OCI-LY7 (cell line): Measurements from ENCODE around the gene BMPER. TPM values are rescaled to one million over a fixed set of nuclear protein-coding genes. Genes with fewer than 3 reads are reported as not detected.

ENCODE experiments used
- BruUV-seq: library from RNA; stranded (reverse); fragments of 400-500 nt; replicated peaks from 2 replicates; lab custom pipeline; 2021; lab: Mats Ljungman, UMichigan
- CTCF ChIA-PET: fragments of 300-600 bp; sonication (Branson Sonifier 250); formaldehyde crosslinking; loops from one replicate; lab custom pipeline; 2022; ENCODE audit warnings: antibody characterized with exemption; ENCODE audit not compliant: unreplicated experiment; lab: Charles Lee
- POLR2A ChIA-PET: fragments of 300-600 bp; sonication (Branson Sonifier 250); formaldehyde crosslinking; loops from one replicate; lab custom pipeline; 2022; ENCODE audit warnings: antibody characterized with exemption; lab: Charles Lee
- DNase-seq: peaks from one replicate; pipeline ENCODE4 v3.0.0-alpha.2; 2015; ENCODE audit warnings: low spot score
- H2AFZ ChIP-seq: fragments of 200-600 bp; sonication (generic), shearing (Covaris generic); 2 replicates; pipeline ENCODE4 v1.6.1; 2014; ENCODE audit warnings: mild to moderate bottlenecking, antibody characterized with exemption, low read length, moderate library complexity
- H3K27ac ChIP-seq: fragments of 200-600 bp; sonication (generic); 2 replicates; pipeline ENCODE4 v1.5.1; 2014; ENCODE audit warnings: mixed run types, low read depth, mild to moderate bottlenecking, moderate library complexity, low read length, inconsistent platforms; ENCODE audit not compliant: poor library complexity, severe bottlenecking
- H3K36me3 ChIP-seq: fragments of 200-600 bp; sonication (generic); 2 replicates; pipeline ENCODE4 v1.6.1; 2014; ENCODE audit warnings: mild to moderate bottlenecking, antibody characterized with exemption, low read length, moderate library complexity, mixed read lengths; ENCODE audit not compliant: insufficient read depth
- H3K4me1 ChIP-seq: fragments of 200-600 bp; sonication (generic); 2 replicates; pipeline ENCODE4 v1.5.1; 2014; ENCODE audit warnings: mild to moderate bottlenecking, low read length; ENCODE audit not compliant: insufficient read depth, poor library complexity, severe bottlenecking
- H3K4me2 ChIP-seq: fragments of 200-600 bp; sonication (generic); 2 replicates; pipeline ENCODE4 v1.6.1; 2014; ENCODE audit warnings: mild to moderate bottlenecking, low read length
- H3K4me3 ChIP-seq: fragments of 200-600 bp; sonication (generic); 2 replicates; pipeline ENCODE4 v1.5.1; 2014; ENCODE audit warnings: mild to moderate bottlenecking, low read depth, low read length; ENCODE audit not compliant: poor library complexity, severe bottlenecking
- H3K79me2 ChIP-seq: fragments of 200-600 bp; sonication (generic); 2 replicates; pipeline ENCODE4 v1.6.1; 2016; ENCODE audit warnings: low read depth, mild to moderate bottlenecking, low read length, moderate library complexity, mixed read lengths; ENCODE audit not compliant: insufficient read depth
- H3K9me2 ChIP-seq: fragments of 200-600 bp; sonication (generic); 2 replicates; pipeline ENCODE4 v1.6.1; 2016; ENCODE audit warnings: mild to moderate bottlenecking, low read length, mixed read lengths; ENCODE audit not compliant: insufficient read depth
- H3K9me3 ChIP-seq: fragments of 200-600 bp; sonication (generic); 2 replicates; pipeline ENCODE4 v1.6.1; 2014; ENCODE audit warnings: mild to moderate bottlenecking, mixed run types, low read length, mixed read lengths
- H4K20me1 ChIP-seq: fragments of 200-600 bp; sonication (generic); 2 replicates; pipeline ENCODE4 v1.6.1; 2014; ENCODE audit warnings: mild to moderate bottlenecking, antibody characterized with exemption, low read length, moderate library complexity, mixed read lengths; ENCODE audit not compliant: insufficient read depth
- EZH2phosphoT487 ChIP-seq: fragments of 200-600 bp; sonication (generic); IDR thresholded peaks from 2 replicates; pipeline ENCODE4 v1.6.1; 2018; ENCODE audit warnings: low read depth, borderline replicate concordance, mild to moderate bottlenecking, mixed run types, antibody characterized with exemption, low read length, moderate library complexity, mixed read lengths
- intact Hi-C: fragments of 100-400 bp; cut with micrococcal nuclease; formaldehyde crosslinking; loops from one replicate; pipeline ENCODE4 v1.10.0; 2022; ENCODE audit not compliant: unreplicated experiment
- total RNA-seq, 2 experiments: library from RNA; depleted of rRNA in 1 of 2; stranded (reverse); fragments of >200 nt in 1 of 2; shearing (Covaris generic) in 1 of 2; gene quantifications; 2 replicates each; pipeline ENCODE4 v1.2.3, GENCODE V29; 2014 to 2022
- TF ChIP-seq, protein P1 (sequence below): fragments of 200-600 bp; sonication (generic); conservative IDR thresholded peaks from 2 replicates; pipeline ENCODE4 v1.5.1; 2014; ENCODE audit warnings: mild to moderate bottlenecking, antibody characterized with exemption, low read length, moderate library complexity, mixed read lengths

BMPER gene
- total RNA-seq, 2 experiments from 2014 or later = not detected

DNA sequence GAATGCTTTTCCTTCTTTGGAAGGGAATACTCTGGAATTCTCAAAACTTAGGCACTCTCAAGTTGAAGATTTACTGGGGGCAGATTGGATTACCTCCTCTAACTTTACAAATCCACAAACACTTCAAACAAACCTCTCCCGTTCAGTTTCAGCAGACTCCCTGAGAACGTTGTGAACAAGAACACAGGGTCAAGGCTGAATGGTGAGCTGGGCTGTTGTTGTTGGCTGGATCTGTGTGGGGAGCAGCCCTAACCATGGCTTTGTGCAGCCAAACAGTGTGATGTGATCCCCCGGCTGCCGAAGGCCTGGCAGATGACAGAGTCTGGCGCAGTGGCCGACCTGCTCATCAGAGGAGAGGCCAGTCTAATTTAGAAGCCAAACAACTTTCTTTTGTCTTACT is 93.1 kb downstream of the BMPER start:
- no peak overlapping the region for H3K4me2 ChIP-seq
- no peaks in the 10 kb centered on the region for H3K4me1 ChIP-seq
- no peak overlapping the region for H3K4me3 ChIP-seq
- no peaks in the 10 kb centered on the region for H4K20me1 ChIP-seq
- no peaks in the 10 kb centered on the region for H3K79me2 ChIP-seq
- TF ChIP-seq, protein P1, sequence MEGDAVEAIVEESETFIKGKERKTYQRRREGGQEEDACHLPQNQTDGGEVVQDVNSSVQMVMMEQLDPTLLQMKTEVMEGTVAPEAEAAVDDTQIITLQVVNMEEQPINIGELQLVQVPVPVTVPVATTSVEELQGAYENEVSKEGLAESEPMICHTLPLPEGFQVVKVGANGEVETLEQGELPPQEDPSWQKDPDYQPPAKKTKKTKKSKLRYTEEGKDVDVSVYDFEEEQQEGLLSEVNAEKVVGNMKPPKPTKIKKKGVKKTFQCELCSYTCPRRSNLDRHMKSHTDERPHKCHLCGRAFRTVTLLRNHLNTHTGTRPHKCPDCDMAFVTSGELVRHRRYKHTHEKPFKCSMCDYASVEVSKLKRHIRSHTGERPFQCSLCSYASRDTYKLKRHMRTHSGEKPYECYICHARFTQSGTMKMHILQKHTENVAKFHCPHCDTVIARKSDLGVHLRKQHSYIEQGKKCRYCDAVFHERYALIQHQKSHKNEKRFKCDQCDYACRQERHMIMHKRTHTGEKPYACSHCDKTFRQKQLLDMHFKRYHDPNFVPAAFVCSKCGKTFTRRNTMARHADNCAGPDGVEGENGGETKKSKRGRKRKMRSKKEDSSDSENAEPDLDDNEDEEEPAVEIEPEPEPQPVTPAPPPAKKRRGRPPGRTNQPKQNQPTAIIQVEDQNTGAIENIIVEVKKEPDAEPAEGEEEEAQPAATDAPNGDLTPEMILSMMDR = no peak
- TF ChIP-seq EZH2phosphoT487 = no peak
- ChIA-PET CTCF (no interaction called here), POLR2A (no interaction called here)
- no peaks in the 10 kb centered on the region for H3K9me2 ChIP-seq
- H2AFZ ChIP-seq = no peak overlapping the region
- H3K9me3 ChIP-seq = no peaks in the 10 kb centered on the region
- no TSS peak for BruUV-seq
- intact Hi-C loops = no loop called here
- no peak overlapping the region for H3K27ac ChIP-seq
- H3K36me3 ChIP-seq = no peaks in the 10 kb centered on the region
- no peak for DNase-seq

DNA sequence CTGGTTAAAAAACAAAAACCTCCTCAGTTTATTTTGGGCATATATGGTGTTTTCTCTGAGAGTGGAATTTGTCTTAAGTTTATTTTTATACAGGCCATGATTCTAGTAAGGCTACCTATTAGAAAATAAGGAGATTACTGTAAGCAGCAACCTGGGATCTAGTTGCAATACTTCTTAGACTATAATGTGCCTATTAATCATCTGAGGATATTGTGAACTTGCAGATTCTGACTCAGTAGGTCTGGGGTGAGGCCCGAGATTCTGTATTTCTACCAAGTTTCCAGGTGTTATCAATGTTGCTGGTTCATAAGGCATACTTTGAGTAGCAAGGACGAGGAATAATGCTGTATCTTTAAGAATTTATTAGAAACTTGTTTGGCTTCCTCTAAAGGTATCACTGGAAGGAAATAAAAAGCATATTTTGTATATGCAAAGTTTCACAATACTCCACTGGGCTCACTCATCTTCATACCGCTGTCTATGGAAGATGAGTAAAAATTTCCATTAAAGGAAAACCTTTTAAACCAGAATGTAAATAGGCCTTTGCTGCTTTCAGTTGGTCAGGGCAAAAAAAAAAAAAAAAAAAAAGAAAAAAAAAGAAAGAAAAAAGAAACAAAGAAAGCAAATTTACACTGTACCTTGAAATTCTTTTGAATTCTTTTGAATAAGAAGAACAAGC is 105.8 kb downstream of the BMPER start:
- no peaks in the 10 kb centered on the region for H3K79me2 ChIP-seq
- no peak overlapping the region for H3K4me3 ChIP-seq
- H3K9me2 ChIP-seq = no peaks in the 10 kb centered on the region
- no peak overlapping the region for H3K4me2 ChIP-seq
- ChIA-PET CTCF (no interaction called here), POLR2A (no interaction called here)
- H4K20me1 ChIP-seq = no peaks in the 10 kb centered on the region
- no peak overlapping the region for H3K27ac ChIP-seq
- DNase-seq = no peak
- no peaks in the 10 kb centered on the region for H3K9me3 ChIP-seq
- no peaks in the 10 kb centered on the region for H3K4me1 ChIP-seq
- H3K36me3 ChIP-seq = no peaks in the 10 kb centered on the region
- BruUV-seq = no TSS peak
- TF ChIP-seq EZH2phosphoT487 = no peak
- TF ChIP-seq, protein P1 = no peak
- intact Hi-C loops = no loop called here
- H2AFZ ChIP-seq = no peak overlapping the region

DNA sequence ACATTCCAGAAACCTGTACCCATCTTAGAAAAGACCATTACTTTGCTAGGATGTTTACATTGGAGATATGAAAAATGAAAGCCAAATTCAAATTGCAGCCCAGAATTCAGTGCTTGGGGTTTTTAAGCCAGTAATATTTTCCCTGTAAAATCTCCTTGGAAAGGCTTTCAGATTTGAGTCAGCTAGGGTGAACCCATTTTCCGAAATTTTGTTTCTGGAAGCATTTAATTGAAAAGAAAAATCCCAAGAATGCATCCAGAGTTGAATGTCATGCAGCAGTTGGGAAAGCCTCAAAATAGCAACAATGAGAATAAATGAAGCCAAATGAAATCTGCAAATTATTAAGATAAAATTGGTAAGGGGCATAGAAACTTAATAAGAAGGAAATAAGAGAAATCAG is 106.4 kb downstream of the BMPER start:
- no peak overlapping the region for H3K27ac ChIP-seq
- H4K20me1 ChIP-seq = no peaks in the 10 kb centered on the region
- no peak for TF ChIP-seq EZH2phosphoT487
- TF ChIP-seq, protein P1 = no peak
- H3K4me1 ChIP-seq = no peaks in the 10 kb centered on the region
- no peaks in the 10 kb centered on the region for H3K36me3 ChIP-seq
- no peak overlapping the region for H2AFZ ChIP-seq
- no peaks in the 10 kb centered on the region for H3K9me3 ChIP-seq
- no peak overlapping the region for H3K4me3 ChIP-seq
- BruUV-seq = no TSS peak
- no peak overlapping the region for H3K4me2 ChIP-seq
- DNase-seq = no peak
- H3K9me2 ChIP-seq = no peaks in the 10 kb centered on the region
- intact Hi-C loops = no loop called here
- ChIA-PET POLR2A (no interaction called here), CTCF (no interaction called here)
- no peaks in the 10 kb centered on the region for H3K79me2 ChIP-seq
